Neural cell (in vitro differentiated cells): ENCODE results near the gene ACTN4.

Source experiments
- CTCF ChIP-seq: fragments of 450-650 bp; IDR thresholded peaks from 2 replicates; pipeline ENCODE4 v1.5.1; 2014; ENCODE audit warnings: antibody characterized with exemption, mild to moderate bottlenecking, moderate library complexity; ENCODE audit not compliant: poor library complexity, severe bottlenecking
- EP300 ChIP-seq: fragments of 450-650 bp; conservative IDR thresholded peaks from 2 replicates; pipeline ENCODE4 v1.6.1; 2014; ENCODE audit warnings: antibody characterized with exemption, mild to moderate bottlenecking, moderate library complexity; ENCODE audit not compliant: poor library complexity, severe bottlenecking
- EZH2 ChIP-seq: fragments of 200-600, 300-800 bp; shearing (Covaris generic), sonication (generic); IDR thresholded peaks from 2 replicates; pipeline ENCODE4 v1.6.1; 2014; ENCODE audit warnings: antibody characterized with exemption, low read length, borderline replicate concordance, mild to moderate bottlenecking; ENCODE audit not compliant: insufficient read depth, poor library complexity, severe bottlenecking
- MXI1 ChIP-seq: fragments of 450-650 bp; conservative IDR thresholded peaks from 2 replicates; pipeline ENCODE4 v1.6.1; 2014; ENCODE audit warnings: antibody characterized with exemption, mild to moderate bottlenecking; ENCODE audit not compliant: poor library complexity, severe bottlenecking
- POLR2AphosphoS5 ChIP-seq: IDR thresholded peaks from 2 replicates; pipeline ENCODE4 v1.6.1; 2012
- SMC3 ChIP-seq: fragments of 450-650 bp; conservative IDR thresholded peaks from 2 replicates; pipeline ENCODE4 v1.6.1; 2014; ENCODE audit warnings: antibody characterized with exemption, mild to moderate bottlenecking, moderate library complexity; ENCODE audit not compliant: poor library complexity
- TF ChIP-seq, protein P1 (sequence below): IDR thresholded peaks from 2 replicates; pipeline ENCODE4 v1.6.1; 2012; ENCODE audit warnings: borderline replicate concordance

DNA sequence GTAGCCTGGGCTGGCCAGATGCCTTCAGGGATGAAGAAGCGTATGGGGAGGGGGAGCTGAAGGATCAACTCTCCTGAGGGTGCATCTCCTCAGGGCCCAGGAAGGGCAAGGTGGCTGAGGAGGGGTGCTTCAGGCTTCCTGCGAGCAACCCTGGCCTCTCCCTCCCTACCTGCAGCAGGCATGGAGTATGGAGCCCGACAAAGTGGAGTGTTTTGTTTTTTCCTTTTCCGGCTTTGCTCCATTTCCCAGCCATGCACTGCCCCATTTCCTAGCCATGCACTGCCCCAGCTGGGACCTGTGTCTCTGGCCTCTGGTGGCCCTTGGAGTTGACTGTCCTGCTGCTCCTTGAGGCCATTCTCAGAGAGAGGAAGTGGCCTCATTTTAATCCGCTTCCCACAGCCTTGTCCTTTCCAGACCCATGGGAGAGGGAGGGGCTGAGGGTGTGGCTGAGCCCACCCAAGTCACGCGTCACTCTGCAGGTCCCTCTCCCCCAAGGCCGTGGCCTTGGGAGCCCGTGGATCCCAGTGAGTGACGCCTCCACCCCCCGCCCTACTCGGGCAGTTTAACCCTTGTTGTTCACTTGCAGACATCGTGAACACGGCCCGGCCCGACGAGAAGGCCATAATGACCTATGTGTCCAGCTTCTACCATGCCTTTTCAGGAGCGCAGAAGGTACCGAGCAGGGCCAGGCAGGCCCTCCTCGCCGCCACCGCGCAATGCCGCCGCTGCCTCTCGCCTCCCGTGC is 62.4 kb downstream of the ACTN4 start:
- TF ChIP-seq MXI1, result no peak
- TF ChIP-seq CTCF, result no peak
- TF ChIP-seq SMC3, result no peak
- TF ChIP-seq POLR2AphosphoS5, result no peak
- no peak for TF ChIP-seq EZH2
- TF ChIP-seq EP300, result no peak
- TF ChIP-seq, protein P1, sequence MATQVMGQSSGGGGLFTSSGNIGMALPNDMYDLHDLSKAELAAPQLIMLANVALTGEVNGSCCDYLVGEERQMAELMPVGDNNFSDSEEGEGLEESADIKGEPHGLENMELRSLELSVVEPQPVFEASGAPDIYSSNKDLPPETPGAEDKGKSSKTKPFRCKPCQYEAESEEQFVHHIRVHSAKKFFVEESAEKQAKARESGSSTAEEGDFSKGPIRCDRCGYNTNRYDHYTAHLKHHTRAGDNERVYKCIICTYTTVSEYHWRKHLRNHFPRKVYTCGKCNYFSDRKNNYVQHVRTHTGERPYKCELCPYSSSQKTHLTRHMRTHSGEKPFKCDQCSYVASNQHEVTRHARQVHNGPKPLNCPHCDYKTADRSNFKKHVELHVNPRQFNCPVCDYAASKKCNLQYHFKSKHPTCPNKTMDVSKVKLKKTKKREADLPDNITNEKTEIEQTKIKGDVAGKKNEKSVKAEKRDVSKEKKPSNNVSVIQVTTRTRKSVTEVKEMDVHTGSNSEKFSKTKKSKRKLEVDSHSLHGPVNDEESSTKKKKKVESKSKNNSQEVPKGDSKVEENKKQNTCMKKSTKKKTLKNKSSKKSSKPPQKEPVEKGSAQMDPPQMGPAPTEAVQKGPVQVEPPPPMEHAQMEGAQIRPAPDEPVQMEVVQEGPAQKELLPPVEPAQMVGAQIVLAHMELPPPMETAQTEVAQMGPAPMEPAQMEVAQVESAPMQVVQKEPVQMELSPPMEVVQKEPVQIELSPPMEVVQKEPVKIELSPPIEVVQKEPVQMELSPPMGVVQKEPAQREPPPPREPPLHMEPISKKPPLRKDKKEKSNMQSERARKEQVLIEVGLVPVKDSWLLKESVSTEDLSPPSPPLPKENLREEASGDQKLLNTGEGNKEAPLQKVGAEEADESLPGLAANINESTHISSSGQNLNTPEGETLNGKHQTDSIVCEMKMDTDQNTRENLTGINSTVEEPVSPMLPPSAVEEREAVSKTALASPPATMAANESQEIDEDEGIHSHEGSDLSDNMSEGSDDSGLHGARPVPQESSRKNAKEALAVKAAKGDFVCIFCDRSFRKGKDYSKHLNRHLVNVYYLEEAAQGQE, result no peak
